ENCODE measurements around the gene PTK6.

- TF ChIP-seq ZNF274 (IDR thresholded peaks at IDR 0.05; ENCODE audit: low read length) = no peak
- TF ChIP-seq ZNF274 (tag by site-specific recombination; IDR thresholded peaks at IDR 0.05; ENCODE audit: borderline replicate concordance) = no peak
- no peak for TF ChIP-seq CTCF (tag by site-specific recombination; IDR thresholded peaks at IDR 0.05)
- no peak for TF ChIP-seq ATF2 (tag by site-specific recombination; IDR thresholded peaks at IDR 0.05; ENCODE audit: low read depth)
- no peak for TF ChIP-seq ZBTB1 (tag by site-specific recombination; IDR thresholded peaks at IDR 0.05)
- TF ChIP-seq, protein P1, sequence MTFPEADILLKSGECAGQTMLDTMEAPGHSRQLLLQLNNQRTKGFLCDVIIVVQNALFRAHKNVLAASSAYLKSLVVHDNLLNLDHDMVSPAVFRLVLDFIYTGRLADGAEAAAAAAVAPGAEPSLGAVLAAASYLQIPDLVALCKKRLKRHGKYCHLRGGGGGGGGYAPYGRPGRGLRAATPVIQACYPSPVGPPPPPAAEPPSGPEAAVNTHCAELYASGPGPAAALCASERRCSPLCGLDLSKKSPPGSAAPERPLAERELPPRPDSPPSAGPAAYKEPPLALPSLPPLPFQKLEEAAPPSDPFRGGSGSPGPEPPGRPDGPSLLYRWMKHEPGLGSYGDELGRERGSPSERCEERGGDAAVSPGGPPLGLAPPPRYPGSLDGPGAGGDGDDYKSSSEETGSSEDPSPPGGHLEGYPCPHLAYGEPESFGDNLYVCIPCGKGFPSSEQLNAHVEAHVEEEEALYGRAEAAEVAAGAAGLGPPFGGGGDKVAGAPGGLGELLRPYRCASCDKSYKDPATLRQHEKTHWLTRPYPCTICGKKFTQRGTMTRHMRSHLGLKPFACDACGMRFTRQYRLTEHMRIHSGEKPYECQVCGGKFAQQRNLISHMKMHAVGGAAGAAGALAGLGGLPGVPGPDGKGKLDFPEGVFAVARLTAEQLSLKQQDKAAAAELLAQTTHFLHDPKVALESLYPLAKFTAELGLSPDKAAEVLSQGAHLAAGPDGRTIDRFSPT (tag by site-specific recombination; IDR thresholded peaks at IDR 0.05) = no peak
- TF ChIP-seq ZBTB48 (tag by site-specific recombination; IDR thresholded peaks at IDR 0.05) = no peak
- TF ChIP-seq ZNF747 (tag by site-specific recombination; IDR thresholded peaks at IDR 0.05) = no peak
- TF ChIP-seq SP2 (tag by site-specific recombination; IDR thresholded peaks at IDR 0.05) = no peak
- no peak for TF ChIP-seq ZNF501 (tag by site-specific recombination; IDR thresholded peaks at IDR 0.05)
These were observed 18.8 kb downstream of the PTK6 start for GRCh38 chr20:63518351-63518861.

Data from HEK293 (cell line).